ENCODE data around the gene NOTCH4.

GRCh38 chr6:32267035-32267434 lies 43.2 kb upstream of the NOTCH4 start:
- TF ChIP-seq POLR2A (IDR thresholded peaks at IDR 0.05) (no peak), CTCF (IDR thresholded peaks at IDR 0.05) (no peak)

Data from transverse colon (tissue), 3 donors.